ENCODE measurements around the gene CPD. TPM values are rescaled to one million over a fixed set of nuclear protein-coding genes. Genes with fewer than 3 reads are reported as not detected.
"Not testable (repeated sequence)": the region's sequence is repeated elsewhere in the genome, so short reads cannot be mapped to it uniquely, and the experiment has no call there.

Gene CPD
- total RNA-seq, 1 donor from 2014 or later = 124 TPM

- DNase-seq (ENCODE audit: low read depth) = no peak
- peak overlapping the region; percentile 15 for H3K4me3 ChIP-seq (ENCODE audit: low read depth, low read length)
- TF ChIP-seq CTCF (conservative IDR thresholded peaks at IDR 0.05; ENCODE audit: low read depth, low read length) = no peak
These were observed 16.8 kb downstream of the CPD start for GRCh38 chr17:30395398-30396022.

GRCh38 chr17:30396129-30396528 is 17.4 kb downstream of the CPD start:
- no peak for DNase-seq (ENCODE audit: low read depth)
- no peak for TF ChIP-seq CTCF (conservative IDR thresholded peaks at IDR 0.05; ENCODE audit: low read depth, low read length)

GRCh38 chr17:30396612-30397011 is 17.9 kb downstream of the CPD start:
- no peak for DNase-seq (ENCODE audit: low read depth)
- no peak for TF ChIP-seq CTCF (conservative IDR thresholded peaks at IDR 0.05; ENCODE audit: low read depth, low read length)
- no peak overlapping the region for H3K4me3 ChIP-seq (ENCODE audit: low read depth, low read length)

More at GRCh38 chr17:30396129-30396528, 17.4 kb downstream of the CPD start:
- H3K4me3 ChIP-seq (ENCODE audit: low read depth, low read length) = no peak overlapping the region

GRCh38 chr17:30398328-30399041 is 19.8 kb downstream of the CPD start:
- no peak for DNase-seq (ENCODE audit: low read depth)
- TF ChIP-seq CTCF (conservative IDR thresholded peaks at IDR 0.05; ENCODE audit: low read depth, low read length) = no peak
- no peak overlapping the region for H3K4me3 ChIP-seq (ENCODE audit: low read depth, low read length)

- no peak overlapping the region for H3K4me3 ChIP-seq (ENCODE audit: low read depth, low read length)
- DNase-seq (ENCODE audit: low read depth) = no peak
- TF ChIP-seq CTCF (conservative IDR thresholded peaks at IDR 0.05; ENCODE audit: low read depth, low read length) = no peak
These were observed 22.4 kb downstream of the CPD start for GRCh38 chr17:30401097-30401496.

GRCh38 chr17:30405161-30405560 is 26.4 kb downstream of the CPD start:
- no peak overlapping the region for H3K4me3 ChIP-seq (ENCODE audit: low read depth, low read length)
- no peak for TF ChIP-seq CTCF (conservative IDR thresholded peaks at IDR 0.05; ENCODE audit: low read depth, low read length)
- no peak for DNase-seq (ENCODE audit: low read depth)

GRCh38 chr17:30410627-30411026 is 31.9 kb downstream of the CPD start:
- DNase-seq (ENCODE audit: low read depth); H3K4me3 ChIP-seq (ENCODE audit: low read depth, low read length): not testable (repeated sequence)

GRCh38 chr17:30412008-30412496 is 33.3 kb downstream of the CPD start:
- not testable (repeated sequence) for H3K4me3 ChIP-seq (ENCODE audit: low read depth, low read length); DNase-seq (ENCODE audit: low read depth)

Measured in epithelial cell of proximal tubule (primary cell).